ENCODE results near the gene DHCR24.

DHCR24 gene

DNA sequence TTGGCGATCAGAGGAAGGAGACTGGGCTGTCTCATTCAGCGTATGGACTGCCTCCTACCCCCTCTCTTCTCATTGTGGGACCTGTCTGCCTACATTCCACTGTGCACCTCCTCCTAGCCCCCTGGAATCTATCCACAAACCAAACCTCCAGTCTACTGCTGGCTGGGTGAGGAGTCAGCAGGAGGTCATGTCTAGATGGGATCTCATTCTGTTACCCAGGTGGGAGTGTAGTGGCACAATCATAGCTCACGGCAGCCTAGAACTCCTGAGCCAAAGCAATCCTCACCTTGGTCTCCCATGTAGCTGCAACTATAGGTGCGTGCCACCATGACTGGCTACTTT lies 67.8 kb downstream of the DHCR24 start:
- TF ChIP-seq, protein P1, sequence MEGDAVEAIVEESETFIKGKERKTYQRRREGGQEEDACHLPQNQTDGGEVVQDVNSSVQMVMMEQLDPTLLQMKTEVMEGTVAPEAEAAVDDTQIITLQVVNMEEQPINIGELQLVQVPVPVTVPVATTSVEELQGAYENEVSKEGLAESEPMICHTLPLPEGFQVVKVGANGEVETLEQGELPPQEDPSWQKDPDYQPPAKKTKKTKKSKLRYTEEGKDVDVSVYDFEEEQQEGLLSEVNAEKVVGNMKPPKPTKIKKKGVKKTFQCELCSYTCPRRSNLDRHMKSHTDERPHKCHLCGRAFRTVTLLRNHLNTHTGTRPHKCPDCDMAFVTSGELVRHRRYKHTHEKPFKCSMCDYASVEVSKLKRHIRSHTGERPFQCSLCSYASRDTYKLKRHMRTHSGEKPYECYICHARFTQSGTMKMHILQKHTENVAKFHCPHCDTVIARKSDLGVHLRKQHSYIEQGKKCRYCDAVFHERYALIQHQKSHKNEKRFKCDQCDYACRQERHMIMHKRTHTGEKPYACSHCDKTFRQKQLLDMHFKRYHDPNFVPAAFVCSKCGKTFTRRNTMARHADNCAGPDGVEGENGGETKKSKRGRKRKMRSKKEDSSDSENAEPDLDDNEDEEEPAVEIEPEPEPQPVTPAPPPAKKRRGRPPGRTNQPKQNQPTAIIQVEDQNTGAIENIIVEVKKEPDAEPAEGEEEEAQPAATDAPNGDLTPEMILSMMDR (IDR thresholded peaks at IDR 0.05; ENCODE audit: low read depth, low read length) = no peak
- no peak for DNase-seq (ENCODE audit: extremely low read depth, low read depth)

DNA sequence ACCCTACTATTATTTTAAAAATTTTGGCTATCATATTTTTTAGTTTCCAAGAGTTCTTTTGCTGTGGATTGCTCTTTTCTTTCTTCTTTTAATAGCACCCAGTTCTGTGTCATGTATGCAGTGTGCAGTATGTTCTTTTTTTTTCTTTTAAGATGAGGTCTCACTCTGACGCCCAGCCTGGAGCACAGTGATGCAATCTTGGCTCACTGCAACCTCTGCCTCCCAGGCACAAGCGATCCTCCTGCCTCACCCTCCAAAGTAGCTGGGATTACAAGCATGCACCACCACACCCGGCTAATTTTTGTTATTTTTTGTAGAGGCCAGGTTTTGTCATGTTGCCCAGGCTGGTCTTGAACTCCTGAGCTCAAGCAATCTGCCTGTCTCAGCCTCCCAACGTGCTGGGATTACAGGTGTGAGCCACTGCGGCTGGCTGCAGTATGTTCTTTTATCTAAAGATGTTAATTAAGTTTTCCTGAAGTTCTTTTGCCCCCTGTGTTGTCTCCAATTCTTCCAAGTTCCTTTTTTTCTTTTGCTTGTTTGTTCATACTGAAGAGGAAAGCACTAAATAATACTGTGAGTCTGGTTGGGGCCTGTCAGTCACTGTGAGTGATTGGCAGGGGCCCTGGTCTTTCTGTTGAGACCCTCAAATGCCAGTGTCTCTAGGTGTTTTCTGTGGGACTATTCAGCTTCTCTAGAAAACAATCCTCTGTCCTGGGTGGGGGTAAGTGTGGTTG lies 68.4 kb downstream of the DHCR24 start:
- TF ChIP-seq, protein P1 (IDR thresholded peaks at IDR 0.05; ENCODE audit: low read depth, low read length) = no peak
- DNase-seq (ENCODE audit: extremely low read depth, low read depth) = no peak

DNA sequence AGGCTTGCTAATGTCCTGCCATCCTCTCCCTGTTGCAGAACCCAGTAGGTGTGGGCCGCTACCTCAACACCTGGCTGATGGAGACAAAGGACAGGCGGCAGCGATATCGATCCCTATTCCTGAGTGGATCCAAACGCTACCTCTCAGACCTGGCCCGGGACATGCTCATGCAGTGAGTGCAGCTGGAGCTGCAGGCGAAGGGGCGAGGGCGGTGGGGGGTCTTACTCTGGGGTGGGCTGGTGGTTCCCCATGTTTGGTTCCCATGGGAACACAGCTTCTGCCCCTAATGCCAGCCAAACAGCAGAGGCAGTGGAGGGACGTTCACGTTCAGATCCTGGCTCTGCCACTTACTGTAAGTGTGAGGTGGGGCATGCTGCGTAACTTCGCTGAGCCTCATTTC lies 70.0 kb downstream of the DHCR24 start:
- TF ChIP-seq, protein P1 (IDR thresholded peaks at IDR 0.05; ENCODE audit: low read depth, low read length) = no peak
- no peak for DNase-seq (ENCODE audit: extremely low read depth, low read depth)

DNA sequence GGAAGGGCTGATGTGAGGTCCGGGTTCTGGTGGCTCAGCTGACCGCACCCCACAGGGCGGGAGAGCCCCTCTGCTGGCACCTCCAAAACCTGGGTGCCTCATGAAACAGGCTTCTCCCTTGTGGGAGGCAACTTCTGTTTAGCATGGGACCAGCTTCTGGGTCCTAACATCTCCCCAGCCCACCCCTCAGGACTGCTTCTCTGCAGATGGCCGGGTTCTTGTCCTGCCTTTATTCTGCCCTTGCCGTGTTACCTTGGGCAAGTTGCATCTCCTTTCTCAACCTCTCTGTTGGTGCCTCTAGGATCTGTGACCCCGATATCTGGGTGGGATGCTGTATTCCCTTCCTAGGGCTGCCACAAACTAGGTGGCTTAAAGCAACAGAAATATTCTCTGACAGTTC lies 70.9 kb downstream of the DHCR24 start:
- TF ChIP-seq, protein P1 (IDR thresholded peaks at IDR 0.05; ENCODE audit: low read depth, low read length) = no peak
- DNase-seq (ENCODE audit: extremely low read depth, low read depth) = no peak

DNA sequence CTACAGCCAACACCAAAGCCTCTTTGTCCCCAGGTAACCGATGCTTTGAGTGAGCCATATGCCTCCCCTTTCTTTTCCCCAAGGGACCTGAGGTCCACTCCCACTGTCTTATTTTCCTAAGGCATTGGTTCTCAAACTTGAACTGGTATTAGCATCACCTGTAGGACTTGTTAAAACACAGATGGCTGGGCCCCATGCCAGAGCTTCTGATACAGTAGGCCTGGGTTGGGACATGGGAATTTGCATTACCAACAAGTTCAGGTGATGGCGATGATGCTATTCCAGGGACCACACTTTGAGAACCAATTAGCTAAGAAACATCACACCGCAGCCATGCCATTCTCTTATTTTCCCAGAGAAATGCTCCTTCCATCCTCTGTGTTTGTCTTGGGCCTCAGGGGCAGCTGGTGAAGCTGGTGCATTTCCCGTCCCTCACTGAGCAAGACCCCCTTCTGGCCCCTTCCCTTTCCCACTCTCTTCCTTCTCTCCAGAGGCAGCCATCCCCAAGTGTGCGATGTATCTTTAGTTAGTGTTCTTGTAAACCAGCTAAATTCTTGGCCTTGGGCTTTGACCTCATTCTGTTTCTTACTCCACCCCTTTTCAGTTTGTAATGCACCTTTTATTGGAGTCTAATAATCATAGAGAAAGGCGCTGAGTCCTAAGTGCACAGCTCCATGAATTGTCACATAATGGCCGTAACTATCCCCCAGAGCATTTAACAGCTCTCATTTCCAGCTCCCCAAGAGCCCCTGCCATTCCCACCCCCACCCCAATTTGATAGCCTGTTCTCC lies 71.7 kb downstream of the DHCR24 start:
- no peak for DNase-seq (ENCODE audit: extremely low read depth, low read depth)
- TF ChIP-seq, protein P1 (IDR thresholded peaks at IDR 0.05; ENCODE audit: low read depth, low read length) = no peak

DNA sequence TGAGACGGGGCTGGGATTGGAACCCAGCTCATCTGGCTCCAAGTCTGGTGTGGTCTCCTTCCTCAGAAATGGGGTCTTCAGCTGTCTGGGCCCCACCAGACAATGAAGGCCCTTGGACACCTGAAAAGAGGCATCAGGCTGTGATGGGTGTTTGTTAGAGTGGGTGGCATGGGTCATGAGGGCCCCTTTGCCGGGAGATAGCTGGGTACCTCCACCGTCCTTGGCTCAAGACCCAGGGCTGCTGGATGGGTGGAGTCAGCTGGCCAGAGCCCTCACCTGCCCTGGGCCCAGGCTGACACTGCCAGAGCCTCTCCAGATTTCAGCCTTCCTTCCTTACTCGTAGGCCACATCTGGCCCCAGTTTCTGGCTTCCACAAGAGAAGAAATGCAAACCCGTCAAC lies 72.4 kb downstream of the DHCR24 start:
- DNase-seq (ENCODE audit: extremely low read depth, low read depth) = no peak
- TF ChIP-seq, protein P1 (IDR thresholded peaks at IDR 0.05; ENCODE audit: low read depth, low read length) = no peak

DNA sequence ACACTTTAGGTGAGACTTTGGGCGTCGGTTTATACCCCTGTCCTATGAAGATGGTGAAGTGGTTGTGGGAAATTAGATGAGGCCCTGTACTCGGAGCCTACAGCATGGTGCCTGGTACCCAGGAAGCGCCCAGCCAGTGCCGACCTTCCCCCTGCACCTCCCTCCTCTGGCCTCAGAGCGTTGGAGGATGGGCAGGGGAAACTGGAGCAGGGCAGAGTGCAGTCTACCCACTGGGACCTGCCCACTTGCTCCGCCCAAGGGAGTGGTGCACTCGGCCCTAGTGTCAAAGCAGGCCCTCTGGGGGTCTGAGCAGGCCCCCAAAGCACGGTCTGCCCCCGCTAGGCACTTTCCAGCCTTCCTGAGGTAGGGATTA lies 72.9 kb downstream of the DHCR24 start:
- TF ChIP-seq, protein P1 (IDR thresholded peaks at IDR 0.05; ENCODE audit: low read depth, low read length) = no peak
- no peak for DNase-seq (ENCODE audit: extremely low read depth, low read depth)
